HG03378 (cell line): ENCODE data around the gene ADA.
A peak's percentile ranks its signal among the peaks of the same experiment; 100 is the strongest.
"Not testable (repeated sequence)": the region's sequence is repeated elsewhere in the genome, so short reads cannot be mapped to it uniquely, and the experiment has no call there.

Experiments used
- ATAC-seq: cut with Tn5 transposase; IDR thresholded peaks from one replicate; pipeline ENCODE4 v1.9.1; 2021; ENCODE audit warnings: mild to moderate bottlenecking, moderate library complexity; ENCODE audit not compliant: unreplicated experiment

ADA gene

GRCh38 chr20:44601236-44601671 is 50.2 kb downstream of the ADA start:
- ATAC-seq = no peak

- no peak for ATAC-seq
Measured at GRCh38 chr20:44600758-44601201, 50.7 kb downstream of the ADA start.

GRCh38 chr20:44600301-44600700 is 51.2 kb downstream of the ADA start:
- no peak for ATAC-seq

GRCh38 chr20:44599715-44600114 is 51.8 kb downstream of the ADA start:
- ATAC-seq = no peak

GRCh38 chr20:44598423-44599305 is 52.8 kb downstream of the ADA start:
- ATAC-seq = peak; percentile 37

GRCh38 chr20:44597930-44598329 is 53.6 kb downstream of the ADA start:
- no peak for ATAC-seq

DNA sequence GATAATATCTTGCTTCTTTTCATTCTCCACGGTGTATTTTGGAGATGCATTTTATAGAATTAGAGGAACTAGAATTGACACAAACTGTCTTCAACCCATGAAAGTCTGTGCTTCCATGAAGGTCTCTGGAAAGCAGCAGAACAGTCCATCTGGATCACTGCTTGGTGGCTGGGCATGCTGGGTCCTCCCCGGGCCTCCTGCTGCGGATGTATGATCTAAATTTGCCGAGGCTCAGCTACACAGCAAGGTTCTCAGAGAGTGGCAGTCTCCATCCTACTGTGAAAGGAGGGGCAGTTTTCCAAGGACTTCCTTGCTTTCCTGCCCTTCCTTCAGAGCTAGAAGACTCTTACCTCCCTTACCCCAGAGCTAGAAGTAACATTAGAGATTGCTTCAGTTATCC is 54.0 kb downstream of the ADA start:
- no peak for ATAC-seq

DNA sequence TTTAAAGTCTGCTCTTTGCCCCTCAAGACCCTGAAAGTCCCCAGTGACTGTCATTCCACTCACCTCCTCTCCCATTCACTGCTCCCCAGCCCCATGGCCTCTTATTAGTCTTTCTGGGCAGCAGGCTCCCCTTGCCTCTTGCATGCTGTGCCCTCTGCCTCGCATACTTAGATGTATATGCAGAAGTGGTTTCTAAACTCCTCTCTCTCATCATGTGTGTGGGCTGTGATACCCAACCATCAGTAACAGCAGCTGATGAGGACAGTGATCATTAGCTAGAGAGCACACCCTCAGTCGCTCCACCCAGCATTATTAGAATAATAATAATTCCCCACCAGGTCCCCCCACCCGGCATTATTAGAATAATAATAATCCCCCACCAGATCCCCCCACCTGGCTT is 54.6 kb downstream of the ADA start:
- no peak for ATAC-seq

DNA sequence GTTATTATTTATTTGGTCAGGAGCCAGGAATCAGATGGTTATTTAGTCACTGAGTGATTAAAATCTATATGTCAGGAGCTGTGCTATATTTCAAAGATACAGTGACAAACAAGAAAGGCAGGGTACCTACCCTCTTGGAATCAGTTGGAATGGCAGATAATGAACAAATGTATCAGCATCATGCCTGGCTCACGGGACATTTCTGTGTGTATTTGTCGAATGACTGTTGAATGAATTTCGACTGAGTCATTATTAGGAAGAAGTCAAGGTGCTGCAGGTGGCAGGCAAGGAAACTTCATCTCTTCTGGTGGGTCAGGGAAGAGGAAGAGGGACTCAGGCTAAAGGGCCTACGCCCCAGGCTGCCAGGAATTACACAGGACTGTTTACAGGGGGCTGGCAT is 55.5 kb downstream of the ADA start:
- ATAC-seq = no peak

DNA sequence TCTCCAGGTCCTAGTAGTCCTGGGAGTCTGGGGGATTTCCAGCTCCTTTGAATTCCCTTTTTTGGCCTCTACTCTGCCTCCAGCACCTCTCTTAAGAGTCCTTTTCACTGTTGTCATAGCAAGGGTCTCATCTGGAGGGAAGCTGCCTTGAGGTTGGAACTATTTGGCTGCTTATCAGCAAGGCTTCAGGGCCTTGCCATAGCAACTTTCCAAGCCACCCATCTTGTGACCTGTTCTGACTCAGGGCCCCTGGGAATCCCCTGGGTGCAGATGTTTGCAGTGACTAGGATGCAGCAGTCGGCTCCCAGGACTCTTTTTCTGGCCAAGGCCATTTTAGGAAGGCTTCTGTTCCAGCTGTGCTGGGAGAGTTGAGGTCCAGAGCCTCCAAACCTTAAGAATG is 56.8 kb downstream of the ADA start:
- ATAC-seq = peak; percentile 64

DNA sequence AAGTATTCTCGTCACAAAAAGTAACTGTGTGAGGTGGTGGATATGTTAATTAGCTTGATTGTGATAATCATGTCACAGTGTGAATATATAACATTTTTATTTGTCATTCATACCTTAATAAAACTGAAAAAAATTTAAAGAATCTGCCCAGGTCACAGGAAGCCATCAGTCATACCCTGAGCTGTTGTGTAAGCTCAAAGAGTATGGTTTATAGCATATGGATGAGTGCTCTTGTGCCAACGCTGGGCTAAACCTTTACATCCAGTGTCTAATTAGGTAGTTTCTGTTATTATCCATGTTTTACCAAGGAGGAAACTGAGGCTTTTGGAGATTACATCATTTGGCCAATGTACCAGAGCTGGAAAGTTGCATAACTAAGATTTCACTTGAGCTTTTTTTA is 57.7 kb downstream of the ADA start:
- ATAC-seq = no peak

DNA sequence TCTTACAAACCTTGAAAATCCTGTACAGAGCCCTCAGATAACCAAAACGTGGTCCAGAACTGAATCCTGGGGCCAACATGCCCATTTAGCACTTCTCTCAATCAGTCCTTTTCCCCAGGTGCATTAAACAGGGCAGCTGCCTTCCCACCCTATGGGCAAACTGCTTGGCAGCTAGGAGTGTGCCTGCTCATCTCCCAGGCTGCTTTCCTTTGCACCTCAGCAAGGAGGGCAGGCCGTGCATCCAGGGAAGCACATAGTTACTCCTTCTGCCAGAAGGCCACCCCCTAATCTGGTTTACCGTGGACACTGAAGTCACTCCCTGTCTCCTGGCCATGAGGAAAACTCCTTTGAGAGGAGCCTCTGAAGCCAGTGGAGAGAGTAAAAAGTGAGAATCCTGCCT is 59.1 kb downstream of the ADA start:
- no peak for ATAC-seq

GRCh38 chr20:44590980-44591778 is 60.3 kb downstream of the ADA start:
- no peak for ATAC-seq

GRCh38 chr20:44589537-44589936 is 62.0 kb downstream of the ADA start:
- no peak for ATAC-seq

- ATAC-seq = not testable (repeated sequence)
Measured at GRCh38 chr20:44588321-44588720, 63.2 kb downstream of the ADA start.

DNA sequence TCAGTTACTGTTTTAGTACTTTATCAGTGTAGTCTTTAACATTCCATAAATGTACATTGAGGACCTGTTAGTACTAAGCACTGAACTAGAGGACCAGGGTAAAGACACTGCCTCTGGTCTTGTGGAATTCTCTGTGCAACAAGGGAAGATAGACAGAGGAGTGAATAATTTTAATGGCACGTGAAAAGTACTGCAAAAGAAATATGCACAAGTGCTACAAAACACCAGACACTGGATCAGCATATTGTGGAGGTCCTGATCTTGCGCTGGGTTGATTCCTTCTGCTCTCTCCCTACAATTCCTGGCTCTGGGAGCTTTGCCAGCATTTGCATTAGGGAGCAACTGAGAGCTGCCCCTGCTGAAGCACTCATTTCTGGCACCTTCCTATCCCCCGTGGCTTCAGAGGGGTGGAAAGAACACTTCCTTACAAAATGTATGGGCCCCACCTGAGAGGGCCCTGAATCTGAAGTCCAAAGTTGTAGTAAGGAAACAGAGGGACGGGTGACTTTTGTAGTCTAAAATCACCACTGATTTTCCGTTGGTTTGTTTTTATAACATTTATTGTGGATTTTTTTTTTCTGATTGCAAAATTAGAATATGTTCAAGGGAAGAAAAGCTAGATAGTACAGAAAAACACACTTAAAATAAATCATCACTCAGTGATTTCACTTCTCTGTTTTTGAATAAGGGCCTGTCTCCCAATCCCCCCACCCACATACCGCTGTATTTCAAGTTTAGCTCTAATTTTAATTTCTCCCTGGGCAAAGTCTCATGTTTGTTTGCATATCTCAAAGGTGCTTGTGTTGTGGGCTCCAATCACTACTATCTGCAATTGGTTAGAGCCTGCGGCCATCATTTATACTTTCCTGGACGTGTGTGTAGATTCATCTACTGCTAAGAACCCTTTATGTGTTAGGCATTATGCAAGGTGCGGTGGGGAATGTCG is 64.2 kb downstream of the ADA start:
- no peak for ATAC-seq

DNA sequence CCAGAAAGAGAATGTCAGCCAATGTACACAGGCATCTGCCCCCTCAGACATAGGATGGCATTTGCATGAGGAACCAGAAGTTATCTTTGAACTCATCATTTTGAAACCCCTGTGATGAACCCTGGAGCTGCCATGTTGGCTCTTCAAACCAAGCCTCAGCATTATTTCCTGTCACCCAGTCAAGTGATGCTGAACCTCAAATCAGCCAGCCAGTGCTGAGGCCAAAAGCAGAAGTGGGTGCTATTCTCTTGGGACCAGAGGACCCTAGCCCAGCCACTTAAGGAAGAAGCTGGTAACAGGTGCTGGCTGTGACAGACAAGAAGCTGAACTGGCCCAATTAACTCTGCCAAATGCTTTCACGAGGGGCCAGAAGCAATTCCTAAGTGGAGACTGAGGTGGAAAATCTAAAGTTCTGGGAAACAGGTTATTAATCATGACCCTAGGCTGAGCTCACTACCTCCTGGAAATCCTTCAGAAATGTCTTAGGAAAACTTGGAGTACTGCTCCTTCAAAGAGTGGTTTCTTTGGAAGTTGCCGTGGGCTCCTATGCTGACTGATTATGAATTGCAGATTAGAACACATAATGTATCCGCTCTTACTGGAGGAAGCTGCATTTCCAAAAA is 65.1 kb downstream of the ADA start:
- peak; percentile 73 for ATAC-seq

- no peak for ATAC-seq
Measured at GRCh38 chr20:44585057-44585963, 66.2 kb downstream of the ADA start.

- ATAC-seq = no peak
Measured at GRCh38 chr20:44584162-44584561, 67.3 kb downstream of the ADA start.
